Fibroblast of lung (primary cell): ENCODE data around the gene RBP2.

Experiments
- EZH2 ChIP-seq: IDR thresholded peaks from 2 replicates; pipeline ENCODE4 v1.5.1; 2012; ENCODE audit warnings: low read length, control low read depth, mild to moderate bottlenecking; ENCODE audit errors: missing control alignments
- TF ChIP-seq, protein P1 (sequence below), 2 donors: IDR thresholded peaks in 1 of 2; conservative IDR thresholded peaks in 1 of 2; 1 replicate in 1 of 2; 2 replicates in 1 of 2; pipeline ENCODE4 v1.5.1; 2011 to 2012; ENCODE audit warnings: low read length in 2 of 2, control low read depth in 1 of 2, inconsistent platforms in 1 of 2, low read depth in 1 of 2, mild to moderate bottlenecking in 1 of 2

DNA sequence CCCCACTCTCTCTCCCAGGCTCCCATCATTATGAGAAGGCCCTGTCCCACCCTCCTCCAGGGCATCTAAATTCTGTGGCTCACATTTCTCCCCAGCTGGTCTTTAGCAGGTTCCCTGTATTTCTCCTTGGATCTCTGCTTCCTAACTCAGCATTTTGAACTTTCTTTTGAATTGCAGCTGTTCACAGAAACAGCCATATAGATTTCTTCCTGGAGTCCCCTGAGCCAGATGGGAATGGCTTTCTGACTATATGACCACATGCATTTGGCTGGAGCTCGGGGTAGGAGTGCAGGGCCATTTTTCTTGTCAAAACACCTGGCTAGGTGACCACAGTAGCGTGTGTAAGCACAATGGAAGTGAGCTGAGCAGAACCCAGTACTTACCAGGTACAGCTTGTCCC lies 22.0 kb downstream of the RBP2 start:
- TF ChIP-seq, protein P1, sequence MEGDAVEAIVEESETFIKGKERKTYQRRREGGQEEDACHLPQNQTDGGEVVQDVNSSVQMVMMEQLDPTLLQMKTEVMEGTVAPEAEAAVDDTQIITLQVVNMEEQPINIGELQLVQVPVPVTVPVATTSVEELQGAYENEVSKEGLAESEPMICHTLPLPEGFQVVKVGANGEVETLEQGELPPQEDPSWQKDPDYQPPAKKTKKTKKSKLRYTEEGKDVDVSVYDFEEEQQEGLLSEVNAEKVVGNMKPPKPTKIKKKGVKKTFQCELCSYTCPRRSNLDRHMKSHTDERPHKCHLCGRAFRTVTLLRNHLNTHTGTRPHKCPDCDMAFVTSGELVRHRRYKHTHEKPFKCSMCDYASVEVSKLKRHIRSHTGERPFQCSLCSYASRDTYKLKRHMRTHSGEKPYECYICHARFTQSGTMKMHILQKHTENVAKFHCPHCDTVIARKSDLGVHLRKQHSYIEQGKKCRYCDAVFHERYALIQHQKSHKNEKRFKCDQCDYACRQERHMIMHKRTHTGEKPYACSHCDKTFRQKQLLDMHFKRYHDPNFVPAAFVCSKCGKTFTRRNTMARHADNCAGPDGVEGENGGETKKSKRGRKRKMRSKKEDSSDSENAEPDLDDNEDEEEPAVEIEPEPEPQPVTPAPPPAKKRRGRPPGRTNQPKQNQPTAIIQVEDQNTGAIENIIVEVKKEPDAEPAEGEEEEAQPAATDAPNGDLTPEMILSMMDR (conservative IDR thresholded peaks at IDR 0.05 in 1 of 2, IDR thresholded peaks at IDR 0.05 in 1 of 2; ENCODE audit: low read depth in 1 of 2, low read length in 2 of 2): no peak
- no peak for TF ChIP-seq EZH2
